C4-2B (cell line): ENCODE measurements around the gene KRTAP4-5.

Source experiments
- ZFX ChIP-seq: fragments of 450-650 bp; IDR thresholded peaks from 2 replicates; pipeline ENCODE4 v1.6.1; 2017
- TF ChIP-seq, protein P1 (sequence below): fragments of 450-650 bp; conservative IDR thresholded peaks from 2 replicates; pipeline ENCODE4 v1.5.1; 2017; ENCODE audit warnings: mild to moderate bottlenecking

GRCh38 chr17:41167561-41167960 is 17.9 kb upstream of the KRTAP4-5 start:
- TF ChIP-seq, protein P1, sequence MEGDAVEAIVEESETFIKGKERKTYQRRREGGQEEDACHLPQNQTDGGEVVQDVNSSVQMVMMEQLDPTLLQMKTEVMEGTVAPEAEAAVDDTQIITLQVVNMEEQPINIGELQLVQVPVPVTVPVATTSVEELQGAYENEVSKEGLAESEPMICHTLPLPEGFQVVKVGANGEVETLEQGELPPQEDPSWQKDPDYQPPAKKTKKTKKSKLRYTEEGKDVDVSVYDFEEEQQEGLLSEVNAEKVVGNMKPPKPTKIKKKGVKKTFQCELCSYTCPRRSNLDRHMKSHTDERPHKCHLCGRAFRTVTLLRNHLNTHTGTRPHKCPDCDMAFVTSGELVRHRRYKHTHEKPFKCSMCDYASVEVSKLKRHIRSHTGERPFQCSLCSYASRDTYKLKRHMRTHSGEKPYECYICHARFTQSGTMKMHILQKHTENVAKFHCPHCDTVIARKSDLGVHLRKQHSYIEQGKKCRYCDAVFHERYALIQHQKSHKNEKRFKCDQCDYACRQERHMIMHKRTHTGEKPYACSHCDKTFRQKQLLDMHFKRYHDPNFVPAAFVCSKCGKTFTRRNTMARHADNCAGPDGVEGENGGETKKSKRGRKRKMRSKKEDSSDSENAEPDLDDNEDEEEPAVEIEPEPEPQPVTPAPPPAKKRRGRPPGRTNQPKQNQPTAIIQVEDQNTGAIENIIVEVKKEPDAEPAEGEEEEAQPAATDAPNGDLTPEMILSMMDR: no peak
- TF ChIP-seq ZFX: no peak
